A673 (cell line): ENCODE results near the gene STARD7.

Experiments
- CTCF ChIP-seq: fragments of 300-800, 200-600 bp; sonication (generic); conservative IDR thresholded peaks from 2 replicates; pipeline ENCODE4 v1.5.1; 2017; ENCODE audit warnings: low read depth, mild to moderate bottlenecking, antibody characterized with exemption, low read length, moderate library complexity, mixed read lengths
- EZH2 ChIP-seq: fragments of 200-600 bp; sonication (generic); IDR thresholded peaks from 2 replicates; pipeline ENCODE4 v1.6.1; 2017; ENCODE audit warnings: borderline replicate concordance, low read depth, mild to moderate bottlenecking, mixed read lengths, antibody characterized with exemption, low read length; ENCODE audit not compliant: poor library complexity, severe bottlenecking

- TF ChIP-seq CTCF (no peak), EZH2 (no peak)
Measured at GRCh38 chr2:96142217-96143113, 66.2 kb downstream of the STARD7 start.
